RWPE2 (cell line): ENCODE results near the gene CDK14.

Source experiments
- ATAC-seq: fragments of 200-7000 bp; cut with Tn5 transposase; 3 replicates; pipeline ENCODE4 v1.9.1; 2021; ENCODE audit warnings: low read depth
- DNase-seq: peaks from one replicate; pipeline ENCODE4 v3.0.0-alpha.2; 2020; ENCODE audit warnings: low spot score
- H3K27ac ChIP-seq: fragments of 450-650 bp; 2 replicates; pipeline ENCODE4 v1.5.1; 2017; ENCODE audit warnings: mild to moderate bottlenecking; ENCODE audit not compliant: poor library complexity, severe bottlenecking
- H3K27me3 ChIP-seq: fragments of 250-450 bp; sonication (Bioruptor Pico); 2 replicates; pipeline ENCODE4 v1.5.1; 2021; ENCODE audit warnings: mild to moderate bottlenecking, moderate library complexity; ENCODE audit not compliant: insufficient read depth, poor library complexity, severe bottlenecking
- H3K36me3 ChIP-seq: fragments of 250-450 bp; sonication (Bioruptor Pico); 2 replicates; pipeline ENCODE4 v1.5.1; 2020; ENCODE audit warnings: low read depth, mild to moderate bottlenecking, moderate library complexity
- H3K4me1 ChIP-seq: fragments of 250-450 bp; sonication (Bioruptor Pico); 2 replicates; pipeline ENCODE4 v1.5.1; 2021; ENCODE audit warnings: mild to moderate bottlenecking, moderate library complexity; ENCODE audit not compliant: insufficient read depth, poor library complexity, severe bottlenecking
- H3K4me3 ChIP-seq: fragments of 250-450 bp; sonication (Bioruptor Pico); 2 replicates; pipeline ENCODE4 v1.5.1; 2021; ENCODE audit warnings: mild to moderate bottlenecking, moderate library complexity; ENCODE audit not compliant: severe bottlenecking
- H3K9me3 ChIP-seq: fragments of 250-450 bp; sonication (Bioruptor Pico); 2 replicates; pipeline ENCODE4 v1.5.1; 2021; ENCODE audit warnings: mild to moderate bottlenecking, moderate library complexity; ENCODE audit not compliant: severe bottlenecking
- CTCF ChIP-seq: fragments of 450-650 bp; IDR thresholded peaks from one replicate; pipeline ENCODE4 v1.5.1; 2017; ENCODE audit warnings: mild to moderate bottlenecking, moderate library complexity; ENCODE audit not compliant: poor library complexity, severe bottlenecking

Gene CDK14

GRCh38 chr7:90736316-90736715, 140.2 kb downstream of the CDK14 start:
- no peak for TF ChIP-seq CTCF
- Histone ChIP-seq H3K27me3 (no peaks in the 10 kb centered on the region), H3K27ac (no peak overlapping the region), H3K4me1 (peaks cover 5% of the 10 kb centered on the region), H3K4me3 (no peak overlapping the region), H3K36me3 (peaks cover 8% of the 10 kb centered on the region; the same call in 1 of the 2 replicates), H3K9me3 (no peaks in the 10 kb centered on the region)
- no peak for ATAC-seq
- DNase-seq = no peak

- Histone ChIP-seq H3K27ac (no peak overlapping the region), H3K4me3 (no peak overlapping the region), H3K4me1 (peaks cover 5% of the 10 kb centered on the region), H3K9me3 (no peaks in the 10 kb centered on the region), H3K27me3 (no peaks in the 10 kb centered on the region), H3K36me3 (peaks cover 8% of the 10 kb centered on the region)
- DNase-seq = no peak
- no peak for ATAC-seq
- no peak for TF ChIP-seq CTCF
These were observed 141.1 kb downstream of the CDK14 start for GRCh38 chr7:90736968-90737939.

GRCh38 chr7:90738249-90738648, 142.1 kb downstream of the CDK14 start:
- no peak for TF ChIP-seq CTCF
- Histone ChIP-seq H3K36me3 (peaks cover 8% of the 10 kb centered on the region), H3K4me3 (no peak overlapping the region), H3K27me3 (no peaks in the 10 kb centered on the region), H3K27ac (no peak overlapping the region), H3K4me1 (peaks cover 5% of the 10 kb centered on the region), H3K9me3 (no peaks in the 10 kb centered on the region)
- ATAC-seq = no peak
- DNase-seq = no peak

- DNase-seq = no peak
- no peak for TF ChIP-seq CTCF
- Histone ChIP-seq H3K36me3 (peaks cover 3% of the 10 kb centered on the region), H3K27me3 (no peaks in the 10 kb centered on the region), H3K27ac (no peak overlapping the region), H3K4me1 (peaks cover 5% of the 10 kb centered on the region), H3K9me3 (no peaks in the 10 kb centered on the region), H3K4me3 (no peak overlapping the region)
- ATAC-seq = no peak
These were observed 143.6 kb downstream of the CDK14 start for GRCh38 chr7:90739716-90740115.

GRCh38 chr7:90740386-90740785, 144.3 kb downstream of the CDK14 start:
- Histone ChIP-seq H3K4me3 (no peak overlapping the region), H3K36me3 (no peaks in the 10 kb centered on the region; the same call in 1 of the 2 replicates), H3K9me3 (no peaks in the 10 kb centered on the region), H3K4me1 (peaks cover 5% of the 10 kb centered on the region), H3K27ac (no peak overlapping the region), H3K27me3 (no peaks in the 10 kb centered on the region)
- TF ChIP-seq CTCF = no peak
- no peak for ATAC-seq
- no peak for DNase-seq
